A673 (cell line): ENCODE measurements around the gene IFT122.
"Not testable (repeated sequence)": the region's sequence is repeated elsewhere in the genome, so short reads cannot be mapped to it uniquely, and the experiment has no call there.

ENCODE experiments used
- EZH2 ChIP-seq: fragments of 200-600 bp; sonication (generic); IDR thresholded peaks from 2 replicates; pipeline ENCODE4 v1.6.1; 2017; ENCODE audit warnings: borderline replicate concordance, low read depth, mild to moderate bottlenecking, mixed read lengths, antibody characterized with exemption, low read length; ENCODE audit not compliant: poor library complexity, severe bottlenecking
- TF ChIP-seq, protein P1 (sequence below): fragments of 300-800, 200-600 bp; sonication (generic); conservative IDR thresholded peaks from 2 replicates; pipeline ENCODE4 v1.5.1; 2017; ENCODE audit warnings: low read depth, mild to moderate bottlenecking, antibody characterized with exemption, low read length, moderate library complexity, mixed read lengths

DNA sequence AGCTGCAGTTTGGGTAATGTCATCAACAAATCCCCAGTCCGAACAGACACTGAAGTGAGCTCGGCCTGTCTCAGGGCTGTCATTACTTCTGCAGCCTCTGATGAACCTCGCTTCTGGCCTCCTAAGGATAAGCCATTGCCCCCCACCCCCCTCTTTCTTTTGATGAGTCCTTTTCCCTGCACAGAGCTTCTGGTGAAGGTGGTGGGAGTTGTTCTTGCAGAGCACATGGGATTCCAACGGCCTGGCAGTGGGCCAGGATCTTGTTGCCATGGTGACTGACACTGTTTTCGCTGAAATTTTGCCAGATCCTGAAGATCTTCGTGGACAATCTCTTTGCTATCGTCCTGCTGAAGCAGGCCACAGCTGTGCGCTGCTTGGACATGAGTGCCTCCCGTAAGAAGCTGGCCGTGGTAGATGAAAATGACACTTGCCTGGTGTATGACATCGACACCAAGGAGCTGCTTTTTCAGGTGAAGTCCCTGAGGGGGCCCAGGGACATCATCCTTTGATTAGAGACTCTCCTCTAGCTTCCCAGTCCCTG lies 41.3 kb downstream of the IFT122 start:
- TF ChIP-seq, protein P1, sequence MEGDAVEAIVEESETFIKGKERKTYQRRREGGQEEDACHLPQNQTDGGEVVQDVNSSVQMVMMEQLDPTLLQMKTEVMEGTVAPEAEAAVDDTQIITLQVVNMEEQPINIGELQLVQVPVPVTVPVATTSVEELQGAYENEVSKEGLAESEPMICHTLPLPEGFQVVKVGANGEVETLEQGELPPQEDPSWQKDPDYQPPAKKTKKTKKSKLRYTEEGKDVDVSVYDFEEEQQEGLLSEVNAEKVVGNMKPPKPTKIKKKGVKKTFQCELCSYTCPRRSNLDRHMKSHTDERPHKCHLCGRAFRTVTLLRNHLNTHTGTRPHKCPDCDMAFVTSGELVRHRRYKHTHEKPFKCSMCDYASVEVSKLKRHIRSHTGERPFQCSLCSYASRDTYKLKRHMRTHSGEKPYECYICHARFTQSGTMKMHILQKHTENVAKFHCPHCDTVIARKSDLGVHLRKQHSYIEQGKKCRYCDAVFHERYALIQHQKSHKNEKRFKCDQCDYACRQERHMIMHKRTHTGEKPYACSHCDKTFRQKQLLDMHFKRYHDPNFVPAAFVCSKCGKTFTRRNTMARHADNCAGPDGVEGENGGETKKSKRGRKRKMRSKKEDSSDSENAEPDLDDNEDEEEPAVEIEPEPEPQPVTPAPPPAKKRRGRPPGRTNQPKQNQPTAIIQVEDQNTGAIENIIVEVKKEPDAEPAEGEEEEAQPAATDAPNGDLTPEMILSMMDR, result not testable (repeated sequence)
- TF ChIP-seq EZH2, result not testable (repeated sequence)
